Ammon's horn (tissue), 1 donor: Measurements from ENCODE around the gene RNF44.

Experiments used
- DNase-seq: peaks from one replicate; pipeline ENCODE4 v3.0.0-alpha.2; 2016; ENCODE audit warnings: low spot score

The RNF44 gene

DNA sequence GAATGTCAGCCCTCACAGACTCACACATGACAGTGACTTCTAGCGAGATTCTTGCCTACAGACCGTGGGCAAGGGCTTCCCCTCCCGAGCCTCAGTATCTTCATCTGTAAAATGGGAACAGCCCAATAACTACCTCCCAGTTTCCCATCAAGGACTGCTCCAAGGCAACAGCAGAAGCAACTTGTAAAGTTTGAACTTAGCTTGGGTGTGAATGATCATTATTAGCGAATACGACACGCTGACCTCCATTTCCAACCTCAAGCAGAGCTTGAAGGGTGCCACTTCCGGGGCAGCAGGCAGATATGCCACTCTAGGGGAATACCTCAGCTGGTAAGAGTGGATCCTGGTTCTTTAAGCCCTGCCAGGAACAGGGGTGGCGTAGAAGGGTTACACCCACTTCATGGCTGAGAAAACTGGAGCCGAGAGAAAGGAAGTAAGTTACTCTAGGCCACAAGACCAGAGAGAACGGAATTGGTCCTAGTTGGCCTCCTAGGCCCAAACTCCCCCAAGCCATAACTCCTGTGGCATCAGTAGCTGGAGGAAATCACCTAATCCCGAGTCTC, 2.0 kb downstream of the RNF44 start:
- DNase-seq: peak; percentile 59

DNA sequence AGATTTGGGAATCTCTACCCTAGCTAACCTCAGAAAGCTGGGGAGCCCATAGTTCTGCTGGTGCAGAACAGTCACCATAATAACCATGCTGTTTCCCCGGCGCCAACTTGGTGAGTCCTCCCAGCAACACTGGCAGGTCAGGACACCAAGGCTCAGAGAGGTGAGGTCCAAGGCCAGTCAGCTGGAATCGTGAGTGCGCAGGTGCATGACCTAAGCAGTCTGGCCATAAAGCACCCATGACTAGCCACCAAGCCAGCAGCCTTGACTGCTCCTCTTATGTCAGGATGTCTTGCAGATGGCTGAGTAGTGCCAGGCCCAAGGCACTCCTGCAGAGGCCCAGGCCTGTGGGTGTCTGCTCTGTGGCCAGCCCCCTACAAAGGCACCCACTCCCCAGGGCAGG, 2.6 kb downstream of the RNF44 start:
- DNase-seq: no peak

DNA sequence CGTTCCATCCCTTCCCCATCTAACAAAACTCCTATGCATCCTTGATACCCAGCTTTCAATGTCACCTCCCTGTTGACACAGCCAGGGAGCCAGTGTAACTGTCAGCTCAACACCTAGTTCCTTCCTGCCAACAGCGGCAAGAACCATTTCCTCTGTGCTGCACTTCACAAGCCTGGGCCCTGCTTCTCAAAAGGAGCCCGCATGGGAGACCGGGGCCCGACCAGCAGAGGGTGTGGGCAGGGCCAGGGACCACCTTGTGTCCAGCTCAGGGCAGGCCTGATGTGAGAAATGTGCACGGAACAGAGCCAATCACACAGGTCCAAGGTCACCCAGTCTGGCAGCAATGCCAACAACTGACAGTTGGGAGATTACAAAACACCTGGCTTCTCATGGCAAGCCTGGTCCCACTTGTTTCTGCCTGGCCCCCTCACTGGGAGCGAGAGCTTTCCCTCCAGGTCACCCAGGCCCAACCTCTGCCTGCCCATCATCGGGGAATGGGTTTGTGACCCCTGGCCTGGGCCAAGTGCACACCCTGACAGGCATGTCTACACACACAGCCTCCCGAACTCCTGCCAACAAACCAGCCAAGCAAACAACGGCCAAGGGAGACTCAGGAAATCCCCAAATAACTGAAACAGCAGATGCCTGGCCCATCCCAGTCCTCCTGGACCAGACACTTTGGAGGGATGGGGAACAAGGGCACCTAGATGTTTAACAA, 3.1 kb downstream of the RNF44 start:
- DNase-seq: no peak

DNA sequence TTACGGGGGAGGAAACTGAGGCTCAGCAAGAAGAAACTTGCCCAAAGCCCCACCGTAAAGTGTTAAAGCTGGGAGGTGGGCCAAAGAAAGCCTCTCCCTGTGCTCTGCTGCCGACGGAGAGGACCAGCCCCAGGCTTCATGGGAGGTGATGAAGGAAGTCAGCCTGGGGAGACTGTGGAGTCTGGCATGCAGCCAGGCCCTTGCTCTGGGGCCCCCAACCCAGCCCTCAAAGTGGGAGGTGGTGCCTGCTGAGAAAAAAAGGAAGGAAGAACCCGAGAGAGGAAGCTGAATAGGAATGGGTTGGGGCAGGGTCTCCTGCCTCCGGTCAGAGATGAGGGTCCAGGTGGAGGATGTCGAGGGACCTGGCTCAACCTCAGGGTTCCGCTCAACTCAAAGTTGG, 3.8 kb downstream of the RNF44 start:
- DNase-seq: peak; percentile 63

DNA sequence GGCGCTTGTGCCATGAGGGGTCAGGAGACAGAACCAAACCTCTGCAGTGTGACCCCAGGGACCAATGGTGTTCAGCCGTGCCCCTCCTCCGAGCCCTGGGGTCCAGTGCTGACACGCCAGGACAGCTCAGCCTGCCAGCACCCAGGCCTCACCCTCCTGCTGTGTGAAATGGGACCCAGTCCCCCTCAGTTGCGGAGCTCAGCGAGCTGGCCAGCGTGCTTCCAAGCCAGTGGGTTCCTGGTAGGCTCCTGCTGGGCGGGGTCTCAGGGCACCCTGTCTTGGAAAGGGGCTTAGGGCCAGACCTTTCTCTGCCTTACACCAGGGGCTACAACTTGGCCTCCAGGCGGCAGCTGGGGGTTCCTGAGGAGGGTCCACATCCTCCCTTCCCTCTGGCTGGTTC, 4.4 kb downstream of the RNF44 start:
- peak; percentile 3 for DNase-seq

DNA sequence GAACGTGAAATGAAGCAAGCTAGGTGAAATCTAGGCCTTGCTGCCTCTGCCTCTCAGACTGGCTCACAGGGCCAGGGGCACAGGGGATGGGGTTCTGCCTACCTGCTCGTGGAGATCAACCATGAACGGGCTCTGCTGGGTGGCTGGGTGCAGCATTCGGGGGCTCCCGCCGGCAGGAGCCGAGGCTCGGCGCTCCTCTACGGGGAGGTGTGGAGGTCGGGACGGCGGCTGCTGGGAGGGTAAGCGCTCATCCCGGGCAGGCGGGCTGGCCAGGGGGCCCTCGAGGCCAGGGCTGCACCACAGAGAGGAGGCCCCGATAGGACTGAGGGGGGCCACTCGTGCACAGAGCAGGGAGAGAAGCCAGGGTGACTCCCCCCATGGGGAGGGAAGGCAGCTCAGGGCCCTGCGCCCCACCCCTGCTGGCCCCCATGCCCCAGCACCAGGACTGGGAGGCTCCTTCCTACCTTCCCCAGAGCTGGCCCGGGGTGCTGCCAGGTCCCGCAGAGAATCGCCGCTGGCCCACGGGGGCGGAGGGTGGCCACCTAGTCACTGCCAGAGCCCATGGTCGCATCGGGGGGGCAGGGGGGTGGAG, 5.2 kb downstream of the RNF44 start:
- DNase-seq: no peak

DNA sequence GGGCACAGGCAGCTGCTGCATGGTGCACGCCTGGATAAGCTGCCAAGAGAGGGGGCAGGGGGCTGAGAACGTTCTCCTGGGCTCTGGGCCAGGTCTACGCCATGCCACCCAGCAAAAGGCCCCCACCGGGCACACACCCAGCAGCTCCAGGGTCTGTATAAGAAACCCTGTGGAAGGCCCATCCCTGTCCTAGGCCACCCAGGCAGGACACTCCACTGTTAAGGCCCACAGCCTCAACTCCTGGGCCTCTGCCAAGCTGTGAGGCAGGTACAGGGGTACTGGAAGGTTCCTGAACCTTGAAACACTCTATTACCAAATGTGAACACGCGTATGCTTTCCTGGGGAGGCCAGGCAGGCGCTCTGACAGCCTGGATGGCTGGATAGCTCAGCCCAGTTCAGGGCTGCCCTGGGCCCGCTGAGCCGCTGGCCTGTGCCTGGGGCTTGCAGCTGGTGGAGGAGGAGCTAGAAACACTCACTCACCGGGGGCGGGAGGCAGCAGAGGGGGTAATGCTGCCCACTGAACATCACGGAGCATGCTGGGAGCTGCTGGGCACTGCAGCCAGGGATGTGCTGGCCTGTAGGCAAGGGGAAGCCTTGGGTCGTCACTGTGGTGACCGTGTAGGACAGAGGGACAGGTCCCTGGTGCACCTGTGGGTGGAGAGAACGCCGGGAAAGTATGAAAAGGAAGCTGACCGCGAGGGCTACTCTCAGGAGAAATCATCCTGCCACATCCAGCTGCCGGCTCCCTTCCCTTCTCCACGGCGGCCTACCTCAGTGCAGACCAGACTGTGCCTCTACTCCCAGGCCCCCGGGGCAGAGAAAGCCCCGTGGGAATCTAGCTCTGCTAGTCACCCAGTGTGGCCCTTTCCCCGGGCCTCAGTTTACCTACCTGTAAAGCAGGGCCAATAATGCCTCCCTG, 6.0 kb downstream of the RNF44 start:
- DNase-seq: peak; percentile 94

DNA sequence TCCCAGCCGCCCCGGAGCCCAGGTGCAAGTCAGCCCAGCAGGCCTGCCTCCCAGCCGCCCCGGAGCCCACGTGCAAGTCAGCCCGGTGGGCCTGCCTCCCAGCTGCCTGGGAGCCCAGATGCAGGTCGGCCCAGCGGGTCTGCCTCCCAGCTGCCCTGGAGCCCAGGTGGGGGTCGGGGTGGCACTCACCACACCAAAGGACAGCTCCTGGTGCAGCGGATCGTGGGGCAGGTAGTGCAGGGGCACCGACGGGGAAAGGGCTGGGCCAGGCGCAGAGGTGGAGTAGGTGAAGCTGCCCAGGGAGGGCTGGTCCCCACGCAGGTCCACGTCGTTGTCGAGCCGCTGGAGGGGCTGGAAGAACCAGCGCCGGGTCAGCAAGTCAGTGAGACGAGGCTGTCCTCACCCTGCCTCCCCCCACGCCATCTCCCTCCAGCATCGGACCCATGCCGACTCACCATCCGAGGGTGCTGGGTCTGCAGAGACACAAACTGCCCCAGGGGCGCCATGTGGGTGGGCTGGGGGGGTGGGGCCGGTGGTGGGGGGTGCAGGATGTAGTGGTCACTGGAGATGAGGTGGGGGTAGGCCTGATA, 6.7 kb downstream of the RNF44 start:
- no peak for DNase-seq

DNA sequence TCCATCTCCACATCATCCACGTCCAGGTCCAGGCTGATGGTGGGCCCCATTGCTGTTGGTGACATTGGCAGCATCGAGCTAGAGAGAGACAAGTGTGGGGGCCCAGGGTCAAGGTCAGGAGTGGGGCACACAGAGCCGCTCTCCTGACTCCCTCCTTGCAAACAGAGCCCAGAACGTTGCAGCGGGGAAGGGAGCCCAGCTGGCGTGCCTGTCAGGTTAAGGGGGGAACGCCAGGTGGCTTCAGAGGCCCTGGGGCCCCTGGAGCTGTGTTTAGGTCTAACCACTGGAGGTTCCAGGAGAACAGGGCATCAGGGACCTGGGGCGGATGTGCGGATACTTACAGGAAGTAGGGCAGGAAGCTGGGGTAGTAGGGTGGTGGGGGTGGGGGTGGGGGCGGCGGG, 7.5 kb downstream of the RNF44 start:
- DNase-seq: no peak

DNA sequence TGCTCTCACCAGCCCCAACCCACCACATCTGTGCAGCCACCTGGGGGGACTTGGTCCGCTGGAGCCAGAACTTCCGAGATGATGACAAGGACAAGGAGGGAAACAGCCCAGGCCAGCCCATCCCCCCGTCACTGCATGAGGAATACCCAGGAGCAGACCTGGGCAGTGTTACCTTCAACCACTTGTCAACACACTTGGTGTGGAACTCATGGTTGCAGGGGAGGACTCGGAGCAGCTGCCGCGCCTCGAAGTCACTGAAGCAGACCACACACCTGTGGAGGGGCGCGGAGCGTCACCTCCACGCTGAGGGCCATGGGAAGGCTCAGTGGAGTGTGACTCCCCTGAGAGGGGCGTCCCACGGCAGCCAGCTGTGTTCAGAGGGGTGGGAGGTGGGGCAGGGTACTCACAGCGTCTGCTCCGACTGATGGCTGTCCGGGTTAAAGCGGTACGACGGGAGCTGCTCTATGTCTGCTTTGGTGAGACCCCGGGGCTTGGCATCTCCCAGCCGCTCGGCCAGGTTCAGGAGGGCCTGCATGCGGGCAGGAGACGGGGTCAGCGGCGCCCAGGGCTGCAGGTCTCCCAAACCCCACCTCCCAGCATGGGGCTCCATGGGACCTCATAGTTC, 8.0 kb downstream of the RNF44 start:
- DNase-seq: no peak

DNA sequence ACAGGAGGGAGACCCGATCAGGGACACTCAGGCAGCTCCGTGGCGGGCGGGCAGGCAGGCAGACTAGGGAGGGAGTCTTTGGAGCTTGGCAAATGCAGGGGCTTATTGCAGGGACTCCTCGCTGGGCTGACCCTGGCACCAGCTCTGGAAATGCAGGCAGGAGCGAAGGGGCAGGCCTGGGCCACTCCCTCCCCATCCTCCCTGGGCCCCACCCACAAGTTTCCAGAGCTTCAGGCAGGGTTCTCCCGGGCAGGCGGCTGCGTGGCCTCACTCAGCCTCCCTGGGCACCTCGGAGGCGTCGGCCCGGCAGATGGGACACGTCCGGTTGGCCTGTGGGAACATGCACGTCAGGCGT, 8.5 kb downstream of the RNF44 start:
- no peak for DNase-seq

DNA sequence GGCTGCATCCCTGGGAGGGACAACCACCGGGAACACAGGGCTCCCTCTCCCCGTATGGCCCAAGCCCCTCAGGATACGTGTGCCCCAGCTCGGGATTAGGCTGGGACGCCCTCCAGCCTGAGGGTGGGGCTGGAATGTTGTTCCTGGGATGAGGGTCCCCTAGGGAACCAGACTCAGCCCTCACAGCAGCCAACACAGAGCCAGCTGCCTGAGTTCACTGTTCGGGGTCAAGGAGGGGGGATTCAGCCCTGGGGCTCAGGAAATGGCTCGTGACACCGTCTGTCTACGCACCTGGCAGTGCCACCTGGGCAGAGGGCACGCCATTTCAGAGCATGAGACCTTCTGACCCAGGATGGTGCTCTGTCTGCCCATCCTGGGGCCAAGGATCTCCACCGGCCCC, 8.9 kb downstream of the RNF44 start:
- DNase-seq: no peak

DNA sequence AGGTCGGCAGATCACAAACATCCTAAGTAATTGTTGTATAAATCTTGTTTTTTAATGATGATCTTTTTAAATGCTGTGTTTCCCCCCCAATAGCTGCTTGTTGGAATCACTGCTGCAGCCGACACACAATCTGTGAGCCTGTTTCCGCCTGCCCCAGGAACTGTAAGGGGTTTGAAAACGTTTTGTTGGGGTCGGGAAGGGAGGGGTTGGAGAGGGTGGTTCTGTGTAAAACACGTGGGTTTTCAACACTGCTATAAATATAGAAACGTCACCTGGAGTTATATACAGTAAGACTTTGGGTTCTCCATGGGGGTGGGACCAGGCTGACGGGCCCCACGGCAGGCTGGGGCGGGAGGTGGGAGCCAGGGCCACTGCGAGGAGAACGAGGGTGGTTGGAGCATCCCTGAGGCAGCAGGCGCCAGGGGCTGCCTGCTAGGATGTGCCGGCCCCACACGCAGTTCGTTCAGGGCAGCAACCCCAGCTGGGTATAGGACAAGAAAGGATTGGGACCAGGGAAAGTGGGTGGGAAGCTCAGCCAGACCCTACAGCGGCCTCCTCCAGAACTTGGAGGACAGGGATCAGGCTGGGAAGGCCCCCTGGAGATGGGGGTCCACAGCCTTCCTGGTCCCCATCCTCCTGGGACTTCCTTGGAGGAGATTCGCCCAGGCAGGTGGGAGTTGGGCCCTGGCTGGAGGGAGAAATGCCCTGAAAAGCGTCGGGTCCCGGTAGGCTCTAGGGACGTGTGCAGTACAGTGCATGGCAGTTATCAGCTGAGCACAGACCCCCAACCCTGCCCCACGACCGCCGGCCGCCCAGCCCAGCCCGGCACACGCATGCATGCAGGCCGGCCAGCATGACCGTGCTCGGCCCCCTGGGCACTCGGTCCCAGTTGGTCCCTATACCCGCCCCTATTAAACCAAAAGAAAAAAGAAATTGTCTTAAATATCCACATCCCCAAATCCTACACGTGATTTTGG, 9.7 kb downstream of the RNF44 start:
- DNase-seq: no peak

DNA sequence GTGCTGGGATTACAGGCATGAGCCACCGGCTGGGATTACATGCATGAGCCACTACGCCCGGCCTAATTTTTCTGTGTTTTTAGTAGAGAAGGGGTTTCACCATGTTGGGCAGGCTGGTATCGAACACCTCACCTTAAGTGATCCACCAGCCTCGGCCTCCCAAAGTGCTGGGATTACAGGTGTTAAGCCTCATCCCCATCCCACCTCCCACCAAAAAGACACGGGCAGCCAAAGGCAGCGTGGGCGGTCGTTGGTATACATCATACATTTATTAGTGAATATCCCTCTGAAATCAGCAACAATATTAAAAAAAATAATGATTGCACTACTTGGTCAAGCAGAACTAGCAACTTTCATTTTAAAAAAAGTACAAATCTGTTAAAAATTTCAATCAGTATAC, 10.7 kb downstream of the RNF44 start:
- no peak for DNase-seq

DNA sequence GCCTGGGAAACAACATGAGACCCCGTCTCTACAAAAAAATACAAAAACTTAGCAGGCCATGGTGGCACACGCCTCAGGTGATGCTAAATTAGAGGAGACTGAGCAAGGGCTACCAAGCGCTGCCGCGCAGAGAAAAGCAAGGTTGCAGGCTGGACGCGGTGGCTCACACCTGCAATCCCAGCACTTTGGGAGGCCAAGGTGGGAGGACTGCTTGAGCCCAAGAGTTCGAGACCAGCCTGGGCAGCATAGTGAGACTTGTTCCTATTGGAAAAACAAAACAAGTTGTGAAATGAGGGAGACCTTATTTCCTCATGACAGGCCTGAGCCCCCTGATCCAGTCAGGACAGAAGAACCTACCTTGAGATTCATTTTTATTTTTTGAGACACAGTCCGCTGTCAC, 11.5 kb downstream of the RNF44 start:
- no peak for DNase-seq

DNA sequence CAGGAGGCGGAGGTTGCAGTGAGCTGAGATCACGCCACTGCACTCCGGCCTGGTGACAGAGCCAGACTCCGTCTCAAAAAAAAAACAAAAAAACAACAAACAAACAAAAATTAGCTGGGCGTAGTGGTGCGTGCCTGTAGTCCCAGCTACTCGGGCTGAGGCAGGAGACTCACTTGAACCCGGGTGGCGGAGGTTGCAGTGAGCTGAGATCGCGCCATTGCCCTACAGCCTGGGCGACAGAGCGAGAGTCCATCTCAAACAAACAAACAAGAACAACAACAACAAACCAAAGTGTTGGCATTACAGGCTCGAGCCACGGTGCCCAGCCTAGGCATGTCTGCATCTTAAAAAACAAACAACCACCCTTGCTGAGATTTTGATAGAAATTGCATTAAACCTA, 12.2 kb downstream of the RNF44 start:
- DNase-seq: no peak

DNA sequence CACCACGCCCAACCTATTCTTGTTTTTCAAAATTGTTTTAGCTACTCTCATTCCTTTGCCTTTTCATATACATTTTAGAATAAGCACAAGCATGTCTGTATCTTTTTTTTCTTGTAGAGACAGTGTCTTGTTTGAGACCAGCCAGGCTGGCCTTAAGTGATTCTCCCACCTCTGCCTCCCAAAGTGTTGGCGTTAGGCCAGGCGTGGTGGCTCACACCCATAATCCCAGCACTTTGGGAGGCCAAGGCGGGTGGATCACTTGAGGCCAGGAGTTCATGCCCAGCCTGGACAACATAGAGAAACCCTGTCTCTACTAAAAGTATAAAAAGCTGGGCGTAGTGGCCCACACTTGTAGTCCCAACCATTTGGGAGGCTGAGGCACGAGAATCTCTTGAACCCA, 13.1 kb downstream of the RNF44 start:
- no peak for DNase-seq

DNA sequence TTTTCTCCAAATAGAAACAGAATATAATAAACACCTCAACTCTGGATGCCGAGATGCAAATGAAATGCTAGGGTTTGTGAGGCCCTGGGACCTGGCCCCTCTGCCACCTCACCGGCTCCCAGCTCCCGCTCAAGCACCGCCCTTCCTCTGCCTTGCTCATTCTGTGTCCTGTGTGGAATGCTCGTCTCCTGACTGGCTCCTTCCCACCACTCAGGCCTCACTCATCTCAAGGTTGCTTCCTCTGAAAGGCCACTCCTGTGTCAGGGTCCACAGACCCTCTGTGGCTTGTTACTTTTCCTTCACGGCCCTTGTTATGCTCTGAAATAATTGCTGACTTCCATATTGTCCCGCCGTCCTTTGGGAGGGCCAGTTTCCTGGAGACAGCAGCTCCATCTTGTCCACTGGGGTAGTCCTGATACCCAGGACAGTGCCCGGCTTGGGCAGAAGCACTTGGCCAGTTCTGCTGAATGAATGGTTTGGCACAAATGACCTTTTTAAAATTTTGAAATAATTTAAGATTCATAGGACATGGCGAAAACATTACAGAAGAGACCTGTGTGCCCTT, 15.4 kb downstream of the RNF44 start:
- no peak for DNase-seq

DNA sequence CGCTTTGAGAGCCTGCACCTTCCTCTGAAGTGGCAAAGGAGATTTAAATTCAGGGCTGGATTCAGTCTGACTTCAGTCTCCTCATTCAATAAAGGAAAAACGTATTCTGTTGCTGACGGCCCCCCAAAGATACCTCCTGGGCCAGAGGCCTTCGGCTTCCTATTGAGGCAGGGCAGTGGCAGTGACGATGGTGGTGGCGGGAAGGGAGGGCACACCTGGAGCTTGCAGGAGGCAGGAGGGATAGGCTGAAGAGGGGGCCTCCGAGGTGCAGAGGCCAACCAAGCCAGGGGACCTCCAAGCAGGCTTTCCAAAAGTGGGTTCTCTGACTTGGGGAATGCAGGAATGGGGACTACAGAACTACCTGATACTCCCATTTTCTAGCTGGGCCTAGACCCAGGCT, 15.9 kb downstream of the RNF44 start:
- no peak for DNase-seq
